ENCODE data around the gene CRYGA. TPM values are rescaled to one million over a fixed set of nuclear protein-coding genes. Genes with fewer than 3 reads are reported as not detected.

CRYGA gene
- total RNA-seq, 1 donor from 2014 or later = not detected

DNA sequence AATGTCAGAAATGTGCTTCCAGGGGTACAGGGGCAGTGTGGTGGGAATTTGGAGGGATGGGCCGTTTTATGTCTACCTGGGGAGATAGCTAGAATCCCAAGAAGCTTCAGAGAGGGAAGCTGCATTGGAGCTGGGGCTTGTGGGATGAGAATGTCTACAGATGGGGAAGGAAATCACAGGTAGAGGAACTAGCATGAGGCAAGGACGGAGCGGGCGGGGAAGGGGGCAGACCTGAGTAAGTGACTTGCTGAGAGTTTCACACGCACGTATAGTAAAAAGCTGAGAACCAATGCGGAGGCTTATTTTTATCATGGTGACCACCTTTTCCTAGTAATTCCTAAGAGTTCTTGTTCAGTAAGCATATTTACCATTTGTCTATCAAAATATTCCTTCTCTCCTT, 20.1 kb upstream of the CRYGA start:
- TF ChIP-seq, protein P1, sequence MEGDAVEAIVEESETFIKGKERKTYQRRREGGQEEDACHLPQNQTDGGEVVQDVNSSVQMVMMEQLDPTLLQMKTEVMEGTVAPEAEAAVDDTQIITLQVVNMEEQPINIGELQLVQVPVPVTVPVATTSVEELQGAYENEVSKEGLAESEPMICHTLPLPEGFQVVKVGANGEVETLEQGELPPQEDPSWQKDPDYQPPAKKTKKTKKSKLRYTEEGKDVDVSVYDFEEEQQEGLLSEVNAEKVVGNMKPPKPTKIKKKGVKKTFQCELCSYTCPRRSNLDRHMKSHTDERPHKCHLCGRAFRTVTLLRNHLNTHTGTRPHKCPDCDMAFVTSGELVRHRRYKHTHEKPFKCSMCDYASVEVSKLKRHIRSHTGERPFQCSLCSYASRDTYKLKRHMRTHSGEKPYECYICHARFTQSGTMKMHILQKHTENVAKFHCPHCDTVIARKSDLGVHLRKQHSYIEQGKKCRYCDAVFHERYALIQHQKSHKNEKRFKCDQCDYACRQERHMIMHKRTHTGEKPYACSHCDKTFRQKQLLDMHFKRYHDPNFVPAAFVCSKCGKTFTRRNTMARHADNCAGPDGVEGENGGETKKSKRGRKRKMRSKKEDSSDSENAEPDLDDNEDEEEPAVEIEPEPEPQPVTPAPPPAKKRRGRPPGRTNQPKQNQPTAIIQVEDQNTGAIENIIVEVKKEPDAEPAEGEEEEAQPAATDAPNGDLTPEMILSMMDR (conservative IDR thresholded peaks at IDR 0.05; ENCODE audit: low read depth, low read length) = no peak
- no peak for DNase-seq (ENCODE audit: low read depth)
- H3K4me3 ChIP-seq (ENCODE audit: low read depth, low read length) = no peak overlapping the region

GRCh38 chr2:208182835-208183234, 19.4 kb upstream of the CRYGA start:
- DNase-seq (ENCODE audit: low read depth) = no peak
- no peak overlapping the region for H3K4me3 ChIP-seq (ENCODE audit: low read depth, low read length)
- TF ChIP-seq, protein P1 (conservative IDR thresholded peaks at IDR 0.05; ENCODE audit: low read depth, low read length) = no peak

- H3K4me3 ChIP-seq (ENCODE audit: low read depth, low read length) = no peak overlapping the region
- DNase-seq (ENCODE audit: low read depth) = no peak
- TF ChIP-seq, protein P1 (conservative IDR thresholded peaks at IDR 0.05; ENCODE audit: low read depth, low read length) = no peak
These were observed 15.7 kb upstream of the CRYGA start for GRCh38 chr2:208179028-208179609.

DNA sequence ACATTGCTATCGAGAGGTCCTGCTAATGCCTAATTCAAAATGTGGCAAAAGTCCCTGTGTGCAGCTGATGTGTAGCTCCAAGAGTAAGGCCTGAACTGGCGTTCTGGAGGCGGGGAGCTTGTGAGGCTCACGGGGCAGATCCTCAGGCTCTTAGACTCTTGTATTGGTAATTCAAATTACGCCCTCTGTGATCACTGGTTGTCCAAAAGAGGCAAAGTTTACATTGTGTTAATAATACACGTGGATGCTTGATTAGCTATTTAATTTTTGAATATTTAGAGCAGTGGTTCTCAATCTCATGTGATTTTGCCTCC, 12.4 kb upstream of the CRYGA start:
- TF ChIP-seq, protein P1 (conservative IDR thresholded peaks at IDR 0.05; ENCODE audit: low read depth, low read length) = no peak
- DNase-seq (ENCODE audit: low read depth) = no peak

GRCh38 chr2:208175069-208175839, 11.9 kb upstream of the CRYGA start:
- TF ChIP-seq, protein P1 (conservative IDR thresholded peaks at IDR 0.05; ENCODE audit: low read depth, low read length) = peak; percentile 94
- peak; percentile 36 for DNase-seq (ENCODE audit: low read depth)
- no peak overlapping the region for H3K4me3 ChIP-seq (ENCODE audit: low read depth, low read length)

More for the DNA sequence above, 12.4 kb upstream of the CRYGA start:
- H3K4me3 ChIP-seq (ENCODE audit: low read depth, low read length) = no peak overlapping the region

GRCh38 chr2:208174144-208174543, 10.8 kb upstream of the CRYGA start:
- no peak for DNase-seq (ENCODE audit: low read depth)
- H3K4me3 ChIP-seq (ENCODE audit: low read depth, low read length) = no peak overlapping the region
- TF ChIP-seq, protein P1 (conservative IDR thresholded peaks at IDR 0.05; ENCODE audit: low read depth, low read length) = no peak

- TF ChIP-seq, protein P1 (conservative IDR thresholded peaks at IDR 0.05; ENCODE audit: low read depth, low read length) = no peak
- no peak for DNase-seq (ENCODE audit: low read depth)
- H3K4me3 ChIP-seq (ENCODE audit: low read depth, low read length) = no peak overlapping the region
These were observed 8.7 kb upstream of the CRYGA start for GRCh38 chr2:208172125-208172524.

Measured in epithelial cell of proximal tubule (primary cell).